DOHH2 (cell line): Measurements from ENCODE around the gene MAP3K9.

Source experiments
- CTCF ChIP-seq: fragments of 200-600 bp; sonication (generic); IDR thresholded peaks from one replicate; pipeline ENCODE4 v1.5.1; 2014; ENCODE audit warnings: antibody characterized with exemption, mild to moderate bottlenecking, low read depth, low read length; ENCODE audit not compliant: poor library complexity, severe bottlenecking
- EZH2phosphoT487 ChIP-seq: fragments of 200-600 bp; sonication (generic); IDR thresholded peaks from 2 replicates; pipeline ENCODE4 v1.6.1; 2017; ENCODE audit warnings: borderline replicate concordance, mild to moderate bottlenecking, antibody characterized with exemption, low read length, moderate library complexity, mixed read lengths

- TF ChIP-seq CTCF = no peak
- no peak for TF ChIP-seq EZH2phosphoT487
These were observed 92.4 kb downstream of the MAP3K9 start for GRCh38 chr14:70716958-70717357.
